Ectodermal cell (in vitro differentiated cells): Measurements from ENCODE around the gene TOP2B.

Source experiments
- H3K27ac ChIP-seq: 2 replicates; pipeline ENCODE4 v1.7.0; 2013; ENCODE audit warnings: mild to moderate bottlenecking, low read depth, low read length; ENCODE audit not compliant: insufficient read depth, poor library complexity, severe bottlenecking
- H3K27me3 ChIP-seq: 2 replicates; pipeline ENCODE4 v1.7.0; 2013; ENCODE audit warnings: mild to moderate bottlenecking, low read length; ENCODE audit not compliant: insufficient read depth, control insufficient read depth, poor library complexity, severe bottlenecking
- H3K36me3 ChIP-seq: one replicate; pipeline ENCODE4 v1.7.0; 2013; ENCODE audit warnings: low read length; ENCODE audit not compliant: control insufficient read depth, insufficient read depth
- H3K4me1 ChIP-seq: one replicate; pipeline ENCODE4 v1.7.0; 2013; ENCODE audit warnings: low read length; ENCODE audit not compliant: control insufficient read depth, insufficient read depth
- H3K4me3 ChIP-seq: 2 replicates; pipeline ENCODE4 v1.7.0; 2013; ENCODE audit warnings: low read depth, low read length, control low read depth; ENCODE audit not compliant: insufficient read depth
- H3K9me3 ChIP-seq: 2 replicates; pipeline ENCODE4 v1.7.0; 2013; ENCODE audit warnings: mild to moderate bottlenecking, low read length, moderate library complexity; ENCODE audit not compliant: control insufficient read depth
- WGBS, 2 experiments: methylation state at CpG; one replicate each; pipeline ENCODE4 v1.1.7; 2013; ENCODE audit warnings: missing lambda C conversion rate in 2 of 2; 5-methylcytosine and 5-hydroxymethylcytosine counted together

Gene TOP2B

GRCh38 chr3:25565807-25566206 lies 98.9 kb downstream of the TOP2B start:
- WGBS, 2 experiments = 95 to 96% methylated on average over 7 of the region's 7 CpGs
- Histone ChIP-seq H3K4me1 (no peaks in the 10 kb centered on the region), H3K9me3 (no peaks in the 10 kb centered on the region)

GRCh38 chr3:25564075-25564474 lies 100.6 kb downstream of the TOP2B start:
- WGBS, 2 experiments = 98 to 99% methylated on average over 2 to 4 of the region's 4 CpGs
- H3K36me3 ChIP-seq = no peaks in the 10 kb centered on the region
- no peak overlapping the region for H3K4me3 ChIP-seq
- no peaks in the 10 kb centered on the region for H3K27me3 ChIP-seq
- H3K27ac ChIP-seq = no peak overlapping the region
- no peaks in the 10 kb centered on the region for H3K4me1 ChIP-seq
- no peaks in the 10 kb centered on the region for H3K9me3 ChIP-seq

More at GRCh38 chr3:25565807-25566206, 98.9 kb downstream of the TOP2B start:
- Histone ChIP-seq H3K27me3 (no peaks in the 10 kb centered on the region), H3K4me3 (no peak overlapping the region), H3K27ac (no peak overlapping the region), H3K36me3 (no peaks in the 10 kb centered on the region)

DNA sequence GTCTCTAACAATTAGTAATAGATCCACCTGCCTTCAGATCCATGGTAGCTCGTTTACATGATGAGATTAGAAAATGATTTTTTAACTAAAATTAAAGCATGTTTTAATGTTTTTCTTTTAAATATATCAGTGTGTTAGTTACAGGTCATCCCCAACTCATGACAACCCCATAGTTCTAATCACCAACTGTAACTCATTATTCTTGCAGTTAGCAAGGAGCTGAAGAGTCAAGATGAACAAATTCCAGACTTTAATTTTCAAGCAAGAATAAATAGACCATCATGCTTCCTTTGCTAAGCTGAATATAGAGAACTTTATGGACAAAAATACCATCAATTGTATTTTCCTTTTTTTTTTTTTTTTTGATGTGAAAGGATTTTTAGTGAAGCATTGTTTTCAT lies 101.1 kb downstream of the TOP2B start:
- Histone ChIP-seq H3K9me3 (no peaks in the 10 kb centered on the region), H3K4me1 (no peaks in the 10 kb centered on the region), H3K27me3 (no peaks in the 10 kb centered on the region), H3K4me3 (no peak overlapping the region), H3K27ac (no peak overlapping the region), H3K36me3 (no peaks in the 10 kb centered on the region)
- WGBS, 2 experiments = no CpG with 5 or more reads among the region's 1 CpG

DNA sequence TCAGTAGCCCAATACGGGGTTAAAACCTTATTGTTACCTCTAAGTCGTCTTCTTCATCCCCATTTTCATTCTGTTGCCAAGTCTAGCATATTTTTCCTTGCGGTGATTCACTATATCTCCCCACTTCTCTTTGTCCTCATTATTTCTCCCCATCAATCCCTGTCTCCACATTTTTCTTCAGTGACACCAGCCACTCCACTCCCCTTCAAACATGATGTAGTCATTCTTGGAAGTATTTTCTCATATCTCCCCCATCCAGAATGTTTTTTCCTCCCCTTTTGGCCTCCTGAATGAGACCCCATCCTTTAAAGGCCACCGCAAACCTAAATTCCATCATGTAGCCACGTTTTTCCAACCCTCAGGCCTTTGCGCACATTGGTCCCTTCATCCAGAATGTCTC lies 105.9 kb downstream of the TOP2B start:
- no peaks in the 10 kb centered on the region for H3K4me1 ChIP-seq
- no peak overlapping the region for H3K4me3 ChIP-seq
- no peak overlapping the region for H3K27ac ChIP-seq
- H3K9me3 ChIP-seq = no peaks in the 10 kb centered on the region
- 90 to 93% methylated on average over 6 of the region's 6 CpGs for WGBS, 2 experiments
- no peaks in the 10 kb centered on the region for H3K27me3 ChIP-seq
- H3K36me3 ChIP-seq = no peaks in the 10 kb centered on the region

DNA sequence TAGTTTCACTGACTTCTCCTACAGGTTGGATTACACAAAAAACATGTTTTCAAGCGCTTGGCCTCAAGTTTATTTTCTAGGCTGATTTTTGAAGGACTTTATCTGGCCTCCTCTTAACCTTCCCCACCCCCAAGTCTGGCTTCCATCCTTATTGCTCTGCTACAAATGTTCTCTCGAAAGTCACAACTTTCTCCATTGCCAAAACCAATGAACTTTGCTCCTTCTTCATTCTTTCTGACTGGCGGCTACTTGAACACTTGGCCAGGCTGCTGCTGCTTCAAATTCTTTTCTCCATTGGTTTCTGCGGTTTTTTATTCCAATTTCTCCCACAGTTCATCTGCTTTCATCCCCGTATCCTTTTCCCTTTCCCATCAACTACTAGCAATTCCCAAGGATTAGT lies 106.6 kb downstream of the TOP2B start:
- Histone ChIP-seq H3K4me1 (no peaks in the 10 kb centered on the region), H3K9me3 (no peaks in the 10 kb centered on the region), H3K27ac (no peak overlapping the region), H3K27me3 (no peaks in the 10 kb centered on the region), H3K36me3 (no peaks in the 10 kb centered on the region), H3K4me3 (no peak overlapping the region)
- WGBS, 2 experiments = 94 to 97% methylated on average over 5 of the region's 5 CpGs

DNA sequence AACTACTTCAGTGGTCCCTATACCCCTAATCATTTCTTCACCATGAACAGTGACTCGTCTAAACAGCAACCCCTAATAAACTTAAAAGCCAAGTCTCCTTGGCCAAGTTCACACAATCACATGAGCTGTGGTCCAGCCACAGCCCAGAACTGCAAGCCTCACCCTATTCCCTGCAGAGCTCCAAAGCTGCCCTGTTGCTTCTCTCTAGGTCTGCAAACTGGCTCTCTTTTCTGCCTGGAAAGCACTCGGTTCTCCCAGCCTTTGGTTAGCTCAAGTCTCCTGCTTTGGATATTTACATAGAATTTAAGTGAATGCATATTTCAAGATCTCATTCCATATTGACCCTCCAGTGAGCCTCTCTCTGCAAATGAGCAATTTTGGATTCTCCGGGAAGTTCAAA lies 107.0 kb downstream of the TOP2B start:
- Histone ChIP-seq H3K4me3 (no peak overlapping the region), H3K4me1 (no peaks in the 10 kb centered on the region), H3K27ac (no peak overlapping the region), H3K36me3 (no peaks in the 10 kb centered on the region), H3K9me3 (no peaks in the 10 kb centered on the region), H3K27me3 (no peaks in the 10 kb centered on the region)
- WGBS, 2 experiments = 93 to 97% methylated on average over 2 to 3 of the region's 3 CpGs

- no peaks in the 10 kb centered on the region for H3K36me3 ChIP-seq
- 93 to 94% methylated on average over 1 of the region's 1 CpG for WGBS, 2 experiments
- no peak overlapping the region for H3K27ac ChIP-seq
- no peaks in the 10 kb centered on the region for H3K9me3 ChIP-seq
- H3K4me3 ChIP-seq = no peak overlapping the region
- no peaks in the 10 kb centered on the region for H3K4me1 ChIP-seq
- H3K27me3 ChIP-seq = no peaks in the 10 kb centered on the region
Measured at GRCh38 chr3:25556447-25556846, 108.3 kb downstream of the TOP2B start.

GRCh38 chr3:25555695-25556437 lies 108.8 kb downstream of the TOP2B start:
- no peak overlapping the region for H3K27ac ChIP-seq
- no peaks in the 10 kb centered on the region for H3K9me3 ChIP-seq
- H3K4me1 ChIP-seq = no peaks in the 10 kb centered on the region
- no peaks in the 10 kb centered on the region for H3K27me3 ChIP-seq
- 90% methylated on average over 2 of the region's 2 CpGs for WGBS, 2 experiments
- H3K36me3 ChIP-seq = no peaks in the 10 kb centered on the region
- no peak overlapping the region for H3K4me3 ChIP-seq

DNA sequence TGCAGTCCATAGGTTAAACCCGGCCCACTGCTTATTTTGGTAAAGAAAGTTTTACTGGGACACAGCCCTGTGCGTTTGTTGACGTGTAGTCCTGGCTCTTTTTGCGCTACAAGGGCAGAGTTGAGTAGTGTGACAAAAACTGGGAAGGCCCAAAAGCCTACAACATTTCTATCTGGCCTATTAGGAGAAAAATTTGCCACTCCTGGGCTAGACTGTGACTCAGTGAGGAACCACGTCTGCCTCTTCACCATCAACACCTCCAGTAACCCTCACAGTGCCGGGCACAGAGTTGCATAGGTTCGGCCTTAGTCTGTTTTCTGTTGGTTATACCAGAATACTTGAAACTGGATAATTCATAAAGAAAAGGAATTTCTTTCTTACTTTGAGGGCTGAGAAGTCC lies 110.3 kb downstream of the TOP2B start:
- no peak overlapping the region for H3K4me3 ChIP-seq
- H3K27ac ChIP-seq = no peak overlapping the region
- H3K27me3 ChIP-seq = no peaks in the 10 kb centered on the region
- H3K4me1 ChIP-seq = no peaks in the 10 kb centered on the region
- 91 to 94% methylated on average over 6 to 7 of the region's 7 CpGs for WGBS, 2 experiments
- no peaks in the 10 kb centered on the region for H3K9me3 ChIP-seq
- H3K36me3 ChIP-seq = no peaks in the 10 kb centered on the region

GRCh38 chr3:25552251-25552650 lies 112.5 kb downstream of the TOP2B start:
- 94 to 96% methylated on average over 3 of the region's 3 CpGs for WGBS, 2 experiments
- H3K4me3 ChIP-seq = no peak overlapping the region
- no peaks in the 10 kb centered on the region for H3K27me3 ChIP-seq
- H3K27ac ChIP-seq = no peak overlapping the region
- H3K9me3 ChIP-seq = no peaks in the 10 kb centered on the region
- no peaks in the 10 kb centered on the region for H3K4me1 ChIP-seq
- no peaks in the 10 kb centered on the region for H3K36me3 ChIP-seq

DNA sequence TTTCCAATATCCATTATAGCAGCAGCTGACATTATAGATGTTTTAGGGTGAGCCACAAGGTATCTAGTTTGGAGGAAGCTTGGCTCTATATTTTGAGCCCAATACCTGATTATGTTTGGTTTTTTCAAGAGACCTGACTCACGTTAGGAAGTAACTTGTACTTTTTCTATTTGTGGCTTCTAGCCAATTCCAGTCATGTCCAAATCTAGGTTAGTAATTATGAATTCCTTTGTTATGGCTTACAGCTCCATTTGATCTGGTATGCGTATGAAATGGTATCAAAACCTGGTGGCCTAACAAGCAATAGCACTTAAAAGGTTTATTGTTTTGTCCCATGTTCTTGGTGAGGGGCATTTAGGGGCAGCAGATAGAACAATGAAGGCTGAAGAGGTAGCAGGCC lies 115.9 kb downstream of the TOP2B start:
- Histone ChIP-seq H3K36me3 (no peaks in the 10 kb centered on the region), H3K4me3 (no peak overlapping the region), H3K27me3 (no peaks in the 10 kb centered on the region), H3K27ac (no peak overlapping the region), H3K9me3 (no peaks in the 10 kb centered on the region), H3K4me1 (no peaks in the 10 kb centered on the region)
- WGBS, 2 experiments = 90 to 91% methylated on average over 2 of the region's 2 CpGs
